ENCODE measurements around the gene PRKCE. TPM values are rescaled to one million over a fixed set of nuclear protein-coding genes. Genes with fewer than 3 reads are reported as not detected.

Gene PRKCE
- total and polyA plus RNA-seq, 2 experiments from 2014 or later, result 0.94 to 1.2 TPM

DNA sequence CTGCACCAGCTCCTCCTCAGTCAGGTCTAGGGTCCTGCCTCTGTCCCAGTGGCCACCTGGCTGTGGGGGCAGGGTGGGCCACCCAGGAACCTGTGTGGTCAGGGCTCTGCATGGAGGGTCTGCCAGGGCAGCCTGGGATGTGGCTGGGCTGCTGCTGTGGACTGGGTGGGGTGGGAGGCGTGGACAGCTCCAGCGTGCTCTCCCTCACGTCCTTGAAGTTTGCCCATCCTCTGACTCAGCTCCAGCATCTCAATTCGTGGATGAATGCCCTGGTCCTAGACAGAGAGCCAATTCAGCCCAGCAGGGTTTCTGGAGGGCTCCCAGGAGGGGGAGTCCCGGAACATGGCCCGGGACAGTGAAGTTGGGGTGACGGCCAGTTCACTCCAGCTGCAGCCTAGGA, 581.4 kb downstream of the PRKCE start:
- DNase-seq (ENCODE audit: low spot score) (no peak), ATAC-seq (no peak)
- Histone ChIP-seq H3K27ac (ENCODE audit: low read depth) (no peak overlapping the region), H3K4me2 (no peak overlapping the region), H3K9me2 (ENCODE audit: insufficient read depth) (peaks cover 8% of the 10 kb centered on the region; the same call in 1 of the 2 replicates), H3F3A (replicated peaks; ENCODE audit: low read depth) (no peaks in the 10 kb centered on the region), H3K4me1 (ENCODE audit: insufficient read depth) (peaks cover 21% of the 10 kb centered on the region), H4K20me1 (replicated peaks; ENCODE audit: insufficient read depth) (no peaks in the 10 kb centered on the region), H3K36me3 (ENCODE audit: insufficient read depth) (no peaks in the 10 kb centered on the region), H2AFZ (no peak overlapping the region), H3K4me3 (no peak overlapping the region), H3K27me3 (ENCODE audit: insufficient read depth) (no peaks in the 10 kb centered on the region), H3K79me2 (replicated peaks; ENCODE audit: insufficient read depth) (no peaks in the 10 kb centered on the region)
- H3K4me1 Mint-ChIP-seq, result peaks cover 42% of the 10 kb centered on the region
- H3K4me3 Mint-ChIP-seq, result no peak overlapping the region
- peaks cover 8% of the 10 kb centered on the region for H3K27me3 Mint-ChIP-seq (ENCODE audit: insufficient read depth, low read depth, poor library complexity)
- H3K9me3 Mint-ChIP-seq, result no peaks in the 10 kb centered on the region; the same call in 2 of the 3 replicates
- H3K36me3 Mint-ChIP-seq (ENCODE audit: low read depth), result no peaks in the 10 kb centered on the region
- H3K27ac Mint-ChIP-seq, result no peak overlapping the region
- no peak for TF ChIP-seq JUNB (IDR thresholded peaks at IDR 0.05; ENCODE audit: unreplicated experiment)
- TF ChIP-seq STAT1 (IDR thresholded peaks at IDR 0.05; ENCODE audit: unreplicated experiment), result no peak
- TF ChIP-seq CREB1 (CRISPR knock-in tag; IDR thresholded peaks at IDR 0.05; ENCODE audit: low read depth), result no peak
- no peak for TF ChIP-seq EZH2phosphoT487 (IDR thresholded peaks at IDR 0.05; ENCODE audit: unreplicated experiment)
- no peak for TF ChIP-seq POLR2AphosphoS5 (IDR thresholded peaks at IDR 0.05; ENCODE audit: low read depth)
- TF ChIP-seq ZNF114 (CRISPR knock-in tag; IDR thresholded peaks at IDR 0.05), result no peak
- no peak for TF ChIP-seq NANOG (IDR thresholded peaks at IDR 0.05; ENCODE audit: borderline replicate concordance)
- TF ChIP-seq, protein P1, sequence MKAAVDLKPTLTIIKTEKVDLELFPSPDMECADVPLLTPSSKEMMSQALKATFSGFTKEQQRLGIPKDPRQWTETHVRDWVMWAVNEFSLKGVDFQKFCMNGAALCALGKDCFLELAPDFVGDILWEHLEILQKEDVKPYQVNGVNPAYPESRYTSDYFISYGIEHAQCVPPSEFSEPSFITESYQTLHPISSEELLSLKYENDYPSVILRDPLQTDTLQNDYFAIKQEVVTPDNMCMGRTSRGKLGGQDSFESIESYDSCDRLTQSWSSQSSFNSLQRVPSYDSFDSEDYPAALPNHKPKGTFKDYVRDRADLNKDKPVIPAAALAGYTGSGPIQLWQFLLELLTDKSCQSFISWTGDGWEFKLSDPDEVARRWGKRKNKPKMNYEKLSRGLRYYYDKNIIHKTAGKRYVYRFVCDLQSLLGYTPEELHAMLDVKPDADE (IDR thresholded peaks at IDR 0.05), result no peak
- TF ChIP-seq, protein P2, sequence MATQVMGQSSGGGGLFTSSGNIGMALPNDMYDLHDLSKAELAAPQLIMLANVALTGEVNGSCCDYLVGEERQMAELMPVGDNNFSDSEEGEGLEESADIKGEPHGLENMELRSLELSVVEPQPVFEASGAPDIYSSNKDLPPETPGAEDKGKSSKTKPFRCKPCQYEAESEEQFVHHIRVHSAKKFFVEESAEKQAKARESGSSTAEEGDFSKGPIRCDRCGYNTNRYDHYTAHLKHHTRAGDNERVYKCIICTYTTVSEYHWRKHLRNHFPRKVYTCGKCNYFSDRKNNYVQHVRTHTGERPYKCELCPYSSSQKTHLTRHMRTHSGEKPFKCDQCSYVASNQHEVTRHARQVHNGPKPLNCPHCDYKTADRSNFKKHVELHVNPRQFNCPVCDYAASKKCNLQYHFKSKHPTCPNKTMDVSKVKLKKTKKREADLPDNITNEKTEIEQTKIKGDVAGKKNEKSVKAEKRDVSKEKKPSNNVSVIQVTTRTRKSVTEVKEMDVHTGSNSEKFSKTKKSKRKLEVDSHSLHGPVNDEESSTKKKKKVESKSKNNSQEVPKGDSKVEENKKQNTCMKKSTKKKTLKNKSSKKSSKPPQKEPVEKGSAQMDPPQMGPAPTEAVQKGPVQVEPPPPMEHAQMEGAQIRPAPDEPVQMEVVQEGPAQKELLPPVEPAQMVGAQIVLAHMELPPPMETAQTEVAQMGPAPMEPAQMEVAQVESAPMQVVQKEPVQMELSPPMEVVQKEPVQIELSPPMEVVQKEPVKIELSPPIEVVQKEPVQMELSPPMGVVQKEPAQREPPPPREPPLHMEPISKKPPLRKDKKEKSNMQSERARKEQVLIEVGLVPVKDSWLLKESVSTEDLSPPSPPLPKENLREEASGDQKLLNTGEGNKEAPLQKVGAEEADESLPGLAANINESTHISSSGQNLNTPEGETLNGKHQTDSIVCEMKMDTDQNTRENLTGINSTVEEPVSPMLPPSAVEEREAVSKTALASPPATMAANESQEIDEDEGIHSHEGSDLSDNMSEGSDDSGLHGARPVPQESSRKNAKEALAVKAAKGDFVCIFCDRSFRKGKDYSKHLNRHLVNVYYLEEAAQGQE (IDR thresholded peaks at IDR 0.05; ENCODE audit: unreplicated experiment), result no peak
- TF ChIP-seq, protein P3, sequence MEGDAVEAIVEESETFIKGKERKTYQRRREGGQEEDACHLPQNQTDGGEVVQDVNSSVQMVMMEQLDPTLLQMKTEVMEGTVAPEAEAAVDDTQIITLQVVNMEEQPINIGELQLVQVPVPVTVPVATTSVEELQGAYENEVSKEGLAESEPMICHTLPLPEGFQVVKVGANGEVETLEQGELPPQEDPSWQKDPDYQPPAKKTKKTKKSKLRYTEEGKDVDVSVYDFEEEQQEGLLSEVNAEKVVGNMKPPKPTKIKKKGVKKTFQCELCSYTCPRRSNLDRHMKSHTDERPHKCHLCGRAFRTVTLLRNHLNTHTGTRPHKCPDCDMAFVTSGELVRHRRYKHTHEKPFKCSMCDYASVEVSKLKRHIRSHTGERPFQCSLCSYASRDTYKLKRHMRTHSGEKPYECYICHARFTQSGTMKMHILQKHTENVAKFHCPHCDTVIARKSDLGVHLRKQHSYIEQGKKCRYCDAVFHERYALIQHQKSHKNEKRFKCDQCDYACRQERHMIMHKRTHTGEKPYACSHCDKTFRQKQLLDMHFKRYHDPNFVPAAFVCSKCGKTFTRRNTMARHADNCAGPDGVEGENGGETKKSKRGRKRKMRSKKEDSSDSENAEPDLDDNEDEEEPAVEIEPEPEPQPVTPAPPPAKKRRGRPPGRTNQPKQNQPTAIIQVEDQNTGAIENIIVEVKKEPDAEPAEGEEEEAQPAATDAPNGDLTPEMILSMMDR (conservative IDR thresholded peaks at IDR 0.05; ENCODE audit: low read depth in 2 of 2), result no peak
- TF ChIP-seq EZH2 (IDR thresholded peaks at IDR 0.05; ENCODE audit: low read depth, unreplicated experiment), result no peak
- TF ChIP-seq, protein P4, sequence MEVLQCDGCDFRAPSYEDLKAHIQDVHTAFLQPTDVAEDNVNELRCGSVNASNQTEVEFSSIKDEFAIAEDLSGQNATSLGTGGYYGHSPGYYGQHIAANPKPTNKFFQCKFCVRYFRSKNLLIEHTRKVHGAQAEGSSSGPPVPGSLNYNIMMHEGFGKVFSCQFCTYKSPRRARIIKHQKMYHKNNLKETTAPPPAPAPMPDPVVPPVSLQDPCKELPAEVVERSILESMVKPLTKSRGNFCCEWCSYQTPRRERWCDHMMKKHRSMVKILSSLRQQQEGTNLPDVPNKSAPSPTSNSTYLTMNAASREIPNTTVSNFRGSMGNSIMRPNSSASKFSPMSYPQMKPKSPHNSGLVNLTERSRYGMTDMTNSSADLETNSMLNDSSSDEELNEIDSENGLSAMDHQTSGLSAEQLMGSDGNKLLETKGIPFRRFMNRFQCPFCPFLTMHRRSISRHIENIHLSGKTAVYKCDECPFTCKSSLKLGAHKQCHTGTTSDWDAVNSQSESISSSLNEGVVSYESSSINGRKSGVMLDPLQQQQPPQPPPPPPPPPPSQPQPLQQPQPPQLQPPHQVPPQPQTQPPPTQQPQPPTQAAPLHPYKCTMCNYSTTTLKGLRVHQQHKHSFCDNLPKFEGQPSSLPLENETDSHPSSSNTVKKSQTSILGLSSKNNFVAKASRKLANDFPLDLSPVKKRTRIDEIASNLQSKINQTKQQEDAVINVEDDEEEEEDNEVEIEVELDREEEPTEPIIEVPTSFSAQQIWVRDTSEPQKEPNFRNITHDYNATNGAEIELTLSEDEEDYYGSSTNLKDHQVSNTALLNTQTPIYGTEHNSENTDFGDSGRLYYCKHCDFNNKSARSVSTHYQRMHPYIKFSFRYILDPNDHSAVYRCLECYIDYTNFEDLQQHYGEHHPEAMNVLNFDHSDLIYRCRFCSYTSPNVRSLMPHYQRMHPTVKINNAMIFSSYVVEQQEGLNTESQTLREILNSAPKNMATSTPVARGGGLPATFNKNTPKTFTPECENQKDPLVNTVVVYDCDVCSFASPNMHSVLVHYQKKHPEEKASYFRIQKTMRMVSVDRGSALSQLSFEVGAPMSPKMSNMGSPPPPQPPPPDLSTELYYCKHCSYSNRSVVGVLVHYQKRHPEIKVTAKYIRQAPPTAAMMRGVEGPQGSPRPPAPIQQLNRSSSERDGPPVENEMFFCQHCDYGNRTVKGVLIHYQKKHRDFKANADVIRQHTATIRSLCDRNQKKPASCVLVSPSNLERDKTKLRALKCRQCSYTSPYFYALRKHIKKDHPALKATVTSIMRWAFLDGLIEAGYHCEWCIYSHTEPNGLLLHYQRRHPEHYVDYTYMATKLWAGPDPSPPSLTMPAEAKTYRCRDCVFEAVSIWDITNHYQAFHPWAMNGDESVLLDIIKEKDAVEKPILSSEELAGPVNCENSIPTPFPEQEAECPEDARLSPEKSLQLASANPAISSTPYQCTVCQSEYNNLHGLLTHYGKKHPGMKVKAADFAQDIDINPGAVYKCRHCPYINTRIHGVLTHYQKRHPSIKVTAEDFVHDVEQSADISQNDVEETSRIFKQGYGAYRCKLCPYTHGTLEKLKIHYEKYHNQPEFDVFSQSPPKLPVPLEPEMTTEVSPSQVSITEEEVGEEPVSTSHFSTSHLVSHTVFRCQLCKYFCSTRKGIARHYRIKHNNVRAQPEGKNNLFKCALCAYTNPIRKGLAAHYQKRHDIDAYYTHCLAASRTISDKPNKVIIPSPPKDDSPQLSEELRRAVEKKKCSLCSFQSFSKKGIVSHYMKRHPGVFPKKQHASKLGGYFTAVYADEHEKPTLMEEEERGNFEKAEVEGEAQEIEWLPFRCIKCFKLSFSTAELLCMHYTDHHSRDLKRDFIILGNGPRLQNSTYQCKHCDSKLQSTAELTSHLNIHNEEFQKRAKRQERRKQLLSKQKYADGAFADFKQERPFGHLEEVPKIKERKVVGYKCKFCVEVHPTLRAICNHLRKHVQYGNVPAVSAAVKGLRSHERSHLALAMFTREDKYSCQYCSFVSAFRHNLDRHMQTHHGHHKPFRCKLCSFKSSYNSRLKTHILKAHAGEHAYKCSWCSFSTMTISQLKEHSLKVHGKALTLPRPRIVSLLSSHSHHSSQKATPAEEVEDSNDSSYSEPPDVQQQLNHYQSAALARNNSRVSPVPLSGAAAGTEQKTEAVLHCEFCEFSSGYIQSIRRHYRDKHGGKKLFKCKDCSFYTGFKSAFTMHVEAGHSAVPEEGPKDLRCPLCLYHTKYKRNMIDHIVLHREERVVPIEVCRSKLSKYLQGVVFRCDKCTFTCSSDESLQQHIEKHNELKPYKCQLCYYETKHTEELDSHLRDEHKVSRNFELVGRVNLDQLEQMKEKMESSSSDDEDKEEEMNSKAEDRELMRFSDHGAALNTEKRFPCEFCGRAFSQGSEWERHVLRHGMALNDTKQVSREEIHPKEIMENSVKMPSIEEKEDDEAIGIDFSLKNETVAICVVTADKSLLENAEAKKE (CRISPR knock-in tag; IDR thresholded peaks at IDR 0.05), result no peak
- TF ChIP-seq ZNF331 (CRISPR knock-in tag; IDR thresholded peaks at IDR 0.05; ENCODE audit: low read depth), result no peak
